Measurements from ENCODE around the gene HPRT1.
"Not testable (repeated sequence)": the region's sequence is repeated elsewhere in the genome, so short reads cannot be mapped to it uniquely, and the experiment has no call there.

Gene HPRT1, protein sequence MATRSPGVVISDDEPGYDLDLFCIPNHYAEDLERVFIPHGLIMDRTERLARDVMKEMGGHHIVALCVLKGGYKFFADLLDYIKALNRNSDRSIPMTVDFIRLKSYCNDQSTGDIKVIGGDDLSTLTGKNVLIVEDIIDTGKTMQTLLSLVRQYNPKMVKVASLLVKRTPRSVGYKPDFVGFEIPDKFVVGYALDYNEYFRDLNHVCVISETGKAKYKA
- total RNA-seq: 5.2 to 10.8 (median 8.0) reads per million in 4 donors

DNA sequence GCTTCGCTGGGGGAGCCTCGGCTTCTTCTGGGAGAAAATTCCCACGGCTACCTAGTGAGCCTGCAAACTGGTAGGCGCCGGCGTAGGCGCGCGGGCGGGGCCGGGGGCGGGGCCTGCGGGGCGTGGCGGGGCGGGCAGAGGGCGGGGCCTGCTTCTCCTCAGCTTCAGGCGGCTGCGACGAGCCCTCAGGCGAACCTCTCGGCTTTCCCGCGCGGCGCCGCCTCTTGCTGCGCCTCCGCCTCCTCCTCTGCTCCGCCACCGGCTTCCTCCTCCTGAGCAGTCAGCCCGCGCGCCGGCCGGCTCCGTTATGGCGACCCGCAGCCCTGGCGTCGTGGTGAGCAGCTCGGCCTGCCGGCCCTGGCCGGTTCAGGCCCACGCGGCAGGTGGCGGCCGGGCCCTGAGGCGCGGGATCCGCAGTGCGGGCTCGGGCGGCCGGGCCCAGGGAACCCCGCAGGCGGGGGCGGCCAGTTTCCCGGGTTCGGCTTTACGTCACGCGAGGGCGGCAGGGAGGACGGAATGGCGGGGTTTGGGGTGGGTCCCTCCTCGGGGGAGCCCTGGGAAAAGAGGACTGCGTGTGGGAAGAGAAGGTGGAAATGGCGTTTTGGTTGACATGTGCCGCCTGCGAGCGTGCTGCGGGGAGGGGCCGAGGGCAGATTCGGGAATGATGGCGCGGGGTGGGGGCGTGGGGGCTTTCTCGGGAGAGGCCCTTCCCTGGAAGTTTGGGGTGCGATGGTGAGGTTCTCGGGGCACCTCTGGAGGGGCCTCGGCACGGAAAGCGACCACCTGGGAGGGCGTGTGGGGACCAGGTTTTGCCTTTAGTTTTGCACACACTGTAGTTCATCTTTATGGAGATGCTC is at the start of gene HPRT1:
Gene HPRT1 (plus strand): TSS at position 161 of the 857 bp plus-strand sequence. CDS start 147 bp downstream, at position 308.
- peak; percentile 67 to 83 (median 72) for DNase-seq

DNA sequence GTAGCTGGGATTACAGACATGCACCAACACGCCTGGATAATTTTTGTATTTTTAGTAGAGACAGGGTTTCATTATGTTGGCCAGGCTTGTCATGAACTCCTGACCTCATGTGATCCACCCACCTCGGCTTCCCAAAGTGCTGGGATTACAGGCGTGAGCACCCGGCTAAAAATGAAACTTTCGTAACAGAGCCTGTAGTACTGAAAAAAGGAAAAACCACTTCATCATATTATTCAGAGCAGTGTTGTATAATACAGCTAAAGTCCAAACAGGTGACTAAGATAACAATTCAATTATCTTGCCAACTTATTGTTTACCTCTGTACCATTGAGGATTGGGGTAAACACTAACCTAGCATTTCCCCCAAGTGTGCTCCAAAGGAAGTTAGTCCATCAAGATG is 43.9 kb upstream of the HPRT1 start:
- DNase-seq: no peak

DNA sequence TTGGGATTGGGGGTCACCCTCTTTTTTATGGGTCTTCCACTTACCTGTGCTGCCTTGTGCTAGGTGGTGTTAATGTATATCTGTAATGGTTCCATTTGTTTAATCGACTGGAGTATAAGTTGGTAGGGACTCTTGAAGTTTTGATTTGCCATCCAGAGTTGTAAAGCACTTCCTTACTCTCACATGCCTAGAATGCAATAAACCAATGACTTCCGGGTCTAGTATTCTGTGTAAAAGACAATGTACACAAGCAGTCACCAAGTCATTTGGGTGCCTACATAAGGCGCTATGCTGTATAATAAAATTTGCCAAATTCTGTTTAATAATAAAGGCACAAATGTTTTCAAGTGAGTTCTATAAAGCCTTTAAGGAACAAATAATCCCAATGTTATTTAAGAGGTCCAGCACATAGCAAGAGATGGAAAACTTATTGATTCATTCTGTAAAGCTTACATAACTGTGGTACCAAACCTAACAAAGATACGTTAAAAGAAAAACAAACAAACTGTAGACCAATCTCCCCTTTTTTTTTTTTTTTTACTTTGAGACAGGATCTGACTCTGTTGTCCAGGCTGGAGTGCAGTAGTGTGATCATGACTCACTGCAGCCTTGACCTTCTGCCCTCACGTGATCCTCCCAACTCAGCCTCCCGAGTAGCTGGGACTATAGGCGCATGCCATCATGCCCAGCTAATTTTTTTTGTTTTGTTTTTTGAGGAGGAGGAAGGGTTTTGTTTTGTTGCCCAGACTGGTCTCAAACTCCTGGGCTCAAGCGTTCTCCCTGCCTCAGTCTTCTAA is 41.5 kb upstream of the HPRT1 start:
- no peak for DNase-seq

DNA sequence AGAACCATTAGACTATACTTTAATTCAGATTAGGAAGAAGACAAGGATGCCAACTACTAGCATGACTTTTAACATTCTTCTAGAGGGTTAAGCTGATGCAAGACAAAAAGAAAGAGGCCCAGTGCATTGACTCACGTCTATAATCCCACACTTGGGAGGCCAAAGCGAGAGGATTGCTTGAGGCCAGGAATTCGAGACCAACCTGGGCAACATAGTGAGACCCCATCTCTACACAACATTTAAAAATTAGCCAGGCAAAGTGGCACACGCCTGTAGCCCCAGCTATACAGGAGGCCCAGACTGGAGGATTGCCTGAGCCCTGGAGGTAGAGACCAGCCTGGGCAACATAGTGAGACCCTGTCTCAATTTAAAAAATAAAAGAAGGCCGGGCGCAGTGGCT is 40.2 kb upstream of the HPRT1 start:
- DNase-seq: no peak

DNA sequence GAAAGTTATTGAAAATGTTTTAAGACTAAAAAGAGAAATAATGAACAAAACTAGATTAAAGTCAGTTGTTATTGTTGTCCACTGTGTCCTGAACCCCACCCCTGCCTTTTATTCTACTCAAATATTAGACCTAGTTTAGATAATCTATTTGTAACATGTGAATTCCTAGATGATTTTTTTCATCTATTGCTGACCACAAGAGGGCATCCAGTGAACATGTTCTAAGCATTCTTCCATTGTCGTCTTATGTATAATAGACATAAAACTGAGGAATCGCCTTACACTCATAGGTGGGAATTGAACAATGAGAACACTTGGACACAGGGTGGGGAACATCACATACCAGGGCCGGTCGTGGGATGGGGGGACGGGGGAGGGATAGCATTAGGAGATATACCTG is 36.4 kb upstream of the HPRT1 start:
- no peak for DNase-seq

DNA sequence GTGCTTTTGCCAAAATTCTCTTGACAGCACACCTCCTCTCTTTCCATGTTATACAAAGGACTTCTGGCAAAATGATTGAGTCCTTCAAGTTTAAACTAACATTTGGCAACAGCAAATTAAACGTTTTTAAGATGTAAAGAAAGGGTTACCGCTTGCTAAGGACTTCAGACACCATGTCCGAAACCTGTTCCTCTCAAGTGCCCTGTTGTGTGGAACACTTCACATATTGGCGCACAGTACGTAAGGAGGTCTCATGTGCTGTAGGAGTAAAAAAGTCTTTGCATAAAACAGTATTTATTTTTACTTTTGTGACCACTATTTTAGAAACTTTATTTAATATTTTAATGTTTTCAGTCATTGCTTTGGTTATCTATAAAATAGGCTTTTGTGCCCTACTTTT is 33.7 kb upstream of the HPRT1 start:
- DNase-seq: no peak

DNA sequence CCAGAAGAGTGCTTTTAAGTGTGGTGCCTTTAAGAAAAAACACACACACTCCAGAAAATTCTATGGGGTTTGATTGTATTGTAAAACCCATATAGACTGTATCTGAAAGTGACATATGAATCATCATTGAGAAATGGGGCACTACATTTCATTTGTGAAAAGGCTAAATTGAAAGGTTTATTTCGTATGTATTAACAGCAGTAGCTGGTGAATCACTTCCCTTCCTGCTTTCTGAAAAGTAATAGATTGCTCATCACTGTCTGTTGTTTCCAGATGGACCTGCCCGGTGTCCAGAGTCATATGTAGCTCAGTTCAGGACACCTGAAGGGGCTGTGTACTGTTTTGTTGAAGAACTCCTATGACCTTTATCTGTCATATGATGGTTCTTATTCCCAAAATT is 28.1 kb upstream of the HPRT1 start:
- DNase-seq: peak in 1 of 5 donors; percentile 35

DNA sequence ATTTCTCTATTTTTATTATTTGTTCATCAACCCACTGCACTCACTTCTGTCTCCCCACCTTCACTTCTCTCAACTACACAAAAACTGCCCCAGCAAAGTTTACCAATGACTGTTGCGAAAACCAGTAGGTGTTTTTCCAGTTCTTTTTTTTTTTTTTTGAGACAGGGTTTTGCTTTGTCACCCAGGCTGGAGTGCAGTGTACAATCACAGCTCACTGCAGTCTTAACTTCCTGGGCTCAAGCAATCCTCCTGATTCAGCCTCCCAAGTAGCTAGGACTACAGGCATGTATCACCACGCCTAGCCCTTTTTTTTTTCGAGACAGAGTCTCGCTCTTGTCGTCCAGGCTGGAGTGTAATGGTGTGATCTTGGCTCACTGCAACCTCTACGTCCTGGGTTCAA is 24.1 kb upstream of the HPRT1 start:
- DNase-seq: no peak

DNA sequence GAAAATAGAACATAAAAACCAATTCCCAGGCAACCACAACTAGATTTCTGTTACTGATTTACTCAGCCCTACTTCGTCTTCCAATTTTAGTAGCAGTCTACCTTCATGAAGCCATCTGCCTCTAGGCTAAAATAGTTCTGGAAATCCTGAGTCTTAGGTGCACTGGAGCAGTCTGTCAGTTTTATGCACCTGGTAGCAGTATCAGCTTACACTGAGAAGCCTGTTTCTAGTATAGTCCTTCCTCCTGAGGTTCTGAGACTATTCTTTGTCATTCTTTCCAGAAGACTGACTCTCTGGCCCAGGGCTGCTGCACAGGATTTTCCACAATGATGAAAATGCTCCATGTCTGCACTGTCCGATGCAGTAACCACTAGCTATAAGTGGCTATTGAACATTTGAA is 16.9 kb upstream of the HPRT1 start:
- no peak for DNase-seq

DNA sequence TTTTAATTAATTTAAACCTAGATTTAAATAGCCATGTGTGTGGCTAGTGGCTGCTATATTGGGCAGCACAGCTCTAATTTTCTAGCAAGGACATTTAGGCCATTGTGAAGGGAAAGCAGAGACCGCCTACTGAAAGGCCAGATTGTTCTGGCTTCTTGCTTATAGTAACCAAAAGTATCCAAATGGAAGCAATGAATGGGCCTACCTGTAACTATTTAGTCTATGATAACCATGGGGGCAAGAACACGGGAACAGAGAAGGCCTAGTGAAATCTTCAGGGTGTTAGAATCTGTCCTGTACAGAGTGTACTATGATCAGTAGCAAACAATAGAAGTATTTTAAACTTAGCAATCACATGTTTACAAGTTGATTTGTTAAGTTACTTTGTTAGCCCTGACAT is 16.5 kb upstream of the HPRT1 start:
- no peak for DNase-seq

DNA sequence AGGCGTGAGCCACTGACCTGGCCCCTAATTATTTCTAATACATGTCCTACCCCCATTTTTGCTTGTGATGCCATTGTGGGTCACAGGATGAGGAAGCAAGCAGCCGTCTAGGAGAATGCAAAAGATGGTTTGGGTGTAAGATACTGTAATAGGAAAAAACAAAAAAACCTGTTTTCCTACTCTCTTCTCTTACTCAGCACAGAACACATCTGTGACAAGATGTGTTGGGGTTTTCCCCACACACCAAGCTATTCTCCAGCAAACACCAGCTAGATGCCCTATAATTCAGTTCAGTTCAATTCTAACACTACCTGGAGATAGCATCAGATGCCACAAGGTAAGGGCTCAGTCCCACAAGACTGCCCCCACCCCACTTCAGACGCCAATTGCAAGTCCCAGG is 15.3 kb upstream of the HPRT1 start:
- no peak for DNase-seq

DNA sequence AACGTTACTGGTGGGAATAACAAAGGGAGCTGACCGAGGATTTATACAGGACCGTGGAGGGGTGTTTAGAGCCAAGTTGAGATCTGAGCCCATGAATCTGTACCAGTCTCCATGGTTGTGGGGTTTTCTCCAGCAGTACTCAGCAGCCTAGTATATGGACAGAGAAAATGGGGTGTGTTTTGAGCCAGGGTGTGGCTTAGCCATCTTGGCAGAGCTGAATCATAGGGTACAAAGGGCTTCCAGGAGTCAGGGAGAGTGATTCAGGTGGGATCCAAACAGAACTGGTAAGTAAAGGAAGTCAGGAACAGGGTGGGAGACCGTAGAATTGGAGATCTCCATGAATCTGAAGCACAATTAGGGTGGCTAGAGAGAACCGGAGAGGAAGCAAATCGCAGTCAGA is 7.4 kb upstream of the HPRT1 start:
- DNase-seq: no peak

DNA sequence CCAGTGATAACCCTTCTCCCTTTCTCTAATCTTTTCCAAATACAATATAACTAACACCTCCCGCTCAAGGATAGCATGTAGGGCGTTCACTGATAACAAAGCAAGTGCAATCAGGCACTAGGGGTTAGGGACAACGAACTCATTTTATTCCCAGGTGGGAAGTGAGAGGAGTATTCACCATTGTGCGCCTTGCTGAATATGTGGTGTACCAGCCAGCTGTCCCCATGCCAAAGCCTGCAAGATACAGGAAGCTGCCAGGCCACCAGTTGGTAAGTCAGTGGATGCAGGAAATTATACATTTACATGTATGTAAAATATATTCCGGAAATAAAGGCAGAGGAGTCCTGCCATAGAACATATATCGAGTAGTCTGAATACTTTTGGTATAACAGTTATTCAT is 6.3 kb upstream of the HPRT1 start:
- DNase-seq: no peak

DNA sequence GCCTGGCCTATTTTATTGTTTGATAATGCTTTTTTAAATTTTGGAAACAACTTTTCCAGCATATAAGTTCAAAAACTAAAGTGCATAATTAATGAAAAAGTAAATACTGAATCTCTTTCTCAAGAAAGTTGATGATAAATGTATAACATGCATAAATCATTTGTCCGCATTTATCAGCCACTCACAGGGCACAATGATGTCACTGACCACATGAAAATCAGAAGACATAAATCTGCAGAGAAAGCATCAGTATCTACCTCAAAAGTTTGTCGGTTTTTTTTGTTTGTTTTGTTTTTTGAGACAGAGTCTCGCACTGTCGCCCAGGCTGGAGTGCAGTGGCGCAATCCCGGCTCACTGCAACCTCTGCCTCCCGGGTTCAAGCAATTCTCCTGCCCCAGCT is 5.5 kb upstream of the HPRT1 start:
- DNase-seq: no peak

DNA sequence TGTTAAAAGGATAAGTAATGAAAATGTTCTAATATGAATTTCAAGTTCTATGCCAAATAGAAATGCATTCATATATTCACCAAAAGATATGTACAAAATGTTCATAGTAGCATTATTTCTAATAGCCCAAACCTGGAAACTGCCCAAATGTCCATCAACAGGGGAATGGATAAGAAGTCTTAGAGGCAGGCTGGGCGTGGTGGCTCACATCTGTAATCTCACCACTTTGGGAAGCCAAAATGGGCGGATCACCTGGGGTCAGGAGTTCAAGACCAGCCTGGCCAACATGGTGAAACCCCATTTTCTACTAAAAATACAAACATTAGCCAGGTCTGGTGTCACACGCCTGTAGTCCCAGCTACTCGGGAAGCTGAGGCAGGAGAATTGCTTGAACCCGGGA is 2.3 kb upstream of the HPRT1 start:
- DNase-seq: no peak

DNA sequence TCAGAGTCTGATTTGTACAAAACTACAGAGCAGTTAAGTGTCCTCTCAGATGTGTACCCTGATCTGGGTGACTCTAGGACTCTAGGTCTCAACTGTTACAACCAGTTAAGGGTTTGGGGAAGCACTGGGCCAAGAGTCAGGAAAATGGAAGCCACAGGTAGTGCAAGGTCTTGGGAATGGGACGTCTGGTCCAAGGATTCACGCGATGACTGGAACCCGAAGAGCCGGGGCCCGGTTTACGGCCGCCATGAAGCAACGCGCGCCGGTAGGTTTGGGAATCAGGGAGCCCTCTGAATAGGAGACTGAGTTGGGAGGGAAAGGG is 321 bp upstream of the HPRT1 start:
- peak in 1 of 5 donors; percentile 10 for DNase-seq

DNA sequence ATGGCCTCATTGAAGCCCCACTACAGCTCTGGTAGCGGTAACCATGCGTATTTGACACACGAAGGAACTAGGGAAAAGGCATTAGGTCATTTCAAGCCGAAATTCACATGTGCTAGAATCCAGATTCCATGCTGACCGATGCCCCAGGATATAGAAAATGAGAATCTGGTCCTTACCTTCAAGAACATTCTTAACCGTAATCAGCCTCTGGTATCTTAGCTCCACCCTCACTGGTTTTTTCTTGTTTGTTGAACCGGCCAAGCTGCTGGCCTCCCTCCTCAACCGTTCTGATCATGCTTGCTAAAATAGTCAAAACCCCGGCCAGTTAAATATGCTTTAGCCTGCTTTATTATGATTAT is 876 bp downstream of the HPRT1 start:
- peak in 1 of 5 donors; percentile 3 for DNase-seq

DNA sequence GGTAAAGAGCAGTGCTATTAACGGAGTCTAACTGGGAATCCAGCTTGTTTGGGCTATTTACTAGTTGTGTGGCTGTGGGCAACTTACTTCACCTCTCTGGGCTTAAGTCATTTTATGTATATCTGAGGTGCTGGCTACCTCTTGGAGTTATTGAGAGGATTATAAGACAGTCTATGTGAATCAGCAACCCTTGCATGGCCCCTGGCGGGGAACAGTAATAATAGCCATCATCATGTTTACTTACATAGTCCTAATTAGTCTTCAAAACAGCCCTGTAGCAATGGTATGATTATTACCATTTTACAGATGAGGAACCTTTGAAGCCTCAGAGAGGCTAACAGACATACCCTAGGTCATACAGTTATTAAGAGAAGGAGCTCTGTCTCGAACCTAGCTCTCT is 1.5 kb downstream of the HPRT1 start:
- DNase-seq: no peak

DNA sequence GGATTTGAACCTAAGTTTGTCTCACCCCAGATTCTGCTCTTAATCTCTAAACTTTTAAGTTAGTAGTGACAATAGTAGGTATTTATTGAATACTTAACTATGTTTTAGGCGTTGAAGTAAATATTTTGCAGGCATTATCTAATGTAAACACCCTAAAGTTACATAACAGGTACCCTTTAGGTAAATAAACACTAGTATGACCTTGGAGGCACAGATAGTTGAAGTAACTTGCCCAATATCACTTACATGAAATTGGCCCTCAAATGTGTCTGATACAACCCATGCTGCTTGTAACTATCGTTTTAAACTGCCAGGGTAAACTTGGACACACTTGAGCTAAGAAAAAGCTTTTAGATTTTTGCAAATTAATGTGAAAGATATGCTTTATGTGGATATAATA is 3.0 kb downstream of the HPRT1 start:
- DNase-seq: no peak

DNA sequence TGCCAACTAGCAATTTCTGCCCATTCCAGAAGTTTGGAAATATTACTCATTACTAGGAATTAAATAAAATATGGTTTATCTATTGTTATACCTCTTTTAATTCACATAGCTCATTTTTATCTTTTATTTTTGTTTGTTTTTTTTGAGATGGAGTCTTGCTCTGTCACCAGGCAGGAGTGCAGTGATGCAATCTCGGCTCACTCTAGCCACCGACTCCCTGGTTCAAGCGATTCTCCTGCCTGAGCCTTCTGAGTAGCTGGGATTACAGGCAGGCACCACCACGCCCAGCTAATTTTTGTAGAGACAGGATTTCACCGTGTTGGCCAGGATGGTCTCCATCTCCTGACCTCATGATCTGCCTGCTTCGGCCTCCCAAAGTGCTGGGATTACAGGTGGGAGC is 4.5 kb downstream of the HPRT1 start:
- DNase-seq: not testable (repeated sequence)

DNA sequence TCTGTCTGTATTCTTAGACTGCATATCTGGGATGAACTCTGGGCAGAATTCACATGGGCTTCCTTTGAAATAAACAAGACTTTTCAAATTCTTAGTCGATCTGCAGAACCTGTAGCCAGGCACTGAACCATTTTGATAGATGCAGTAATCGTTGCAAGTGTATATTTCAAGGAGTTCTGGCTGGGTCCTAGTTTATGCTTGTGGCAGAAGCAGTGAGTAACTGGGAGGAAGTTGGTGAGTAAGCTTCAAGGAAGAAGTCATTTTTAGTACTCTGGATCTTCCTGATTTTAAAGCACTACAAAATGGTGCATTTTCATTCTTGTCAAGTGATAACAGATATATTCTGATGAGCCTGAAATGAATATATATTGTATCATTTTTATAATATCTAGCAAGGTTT is 9.5 kb downstream of the HPRT1 start:
- DNase-seq: no peak

DNA sequence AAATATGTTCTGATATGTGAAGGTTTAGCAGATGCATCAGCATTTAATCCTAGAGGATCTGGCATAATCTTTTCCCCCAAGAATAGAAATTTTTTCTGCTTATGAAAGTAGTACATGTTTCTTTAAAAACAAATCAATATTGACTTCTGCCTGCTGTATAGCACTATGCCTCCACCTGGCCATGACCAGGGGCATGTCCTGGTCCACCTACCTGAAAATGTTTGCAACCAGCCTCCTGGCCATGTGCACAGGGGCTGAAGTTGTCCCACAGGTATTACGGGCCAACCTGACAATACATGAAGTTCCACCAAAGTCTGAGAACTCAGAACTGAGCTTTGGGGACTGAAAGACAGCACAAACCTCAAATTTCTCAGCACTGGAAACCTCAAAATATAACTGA is 10.0 kb downstream of the HPRT1 start:
- DNase-seq: no peak

DNA sequence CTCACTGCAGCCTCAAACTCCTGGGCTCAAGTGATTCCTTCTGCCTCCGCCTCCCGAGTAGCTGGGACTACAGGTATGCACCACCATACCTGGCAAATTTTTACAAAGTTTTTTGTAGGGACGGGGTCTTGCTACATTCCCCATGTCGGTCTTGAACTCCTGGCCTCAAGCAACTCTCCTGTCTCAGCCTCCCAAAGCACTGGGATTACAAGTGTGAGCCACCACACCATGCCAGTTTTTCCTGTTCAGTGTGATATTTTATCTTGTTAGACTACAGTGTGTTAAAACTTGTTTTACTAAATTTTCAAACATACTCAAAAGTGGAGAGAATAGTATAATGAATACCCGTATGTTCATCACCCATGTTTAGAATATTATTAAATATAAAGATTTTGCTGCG is 12.1 kb downstream of the HPRT1 start:
- no peak for DNase-seq

DNA sequence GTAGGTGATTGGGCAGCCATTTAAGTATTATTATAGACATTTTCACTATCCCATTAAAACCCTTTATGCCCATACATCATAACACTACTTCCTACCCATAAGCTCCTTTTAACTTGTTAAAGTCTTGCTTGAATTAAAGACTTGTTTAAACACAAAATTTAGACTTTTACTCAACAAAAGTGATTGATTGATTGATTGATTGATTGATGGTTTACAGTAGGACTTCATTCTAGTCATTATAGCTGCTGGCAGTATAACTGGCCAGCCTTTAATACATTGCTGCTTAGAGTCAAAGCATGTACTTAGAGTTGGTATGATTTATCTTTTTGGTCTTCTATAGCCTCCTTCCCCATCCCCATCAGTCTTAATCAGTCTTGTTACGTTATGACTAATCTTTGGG is 16.3 kb downstream of the HPRT1 start:
- DNase-seq: no peak
